Stimulated activated CD8-positive, alpha-beta memory T cell treated with anti-CD3 and anti-CD28 coated beads, Interleukin-7, amount 100 ng/mL, for 1 hour (primary cell): ENCODE measurements around the gene EIF1.
"Not testable (repeated sequence)": the region's sequence is repeated elsewhere in the genome, so short reads cannot be mapped to it uniquely, and the experiment has no call there.

Experiments used
- DNase-seq, 2 donors: peaks; one replicate each; pipeline ENCODE4 v3.0.0-alpha.2; 2020; ENCODE audit warnings: low read depth in 2 of 2

EIF1 gene

DNA sequence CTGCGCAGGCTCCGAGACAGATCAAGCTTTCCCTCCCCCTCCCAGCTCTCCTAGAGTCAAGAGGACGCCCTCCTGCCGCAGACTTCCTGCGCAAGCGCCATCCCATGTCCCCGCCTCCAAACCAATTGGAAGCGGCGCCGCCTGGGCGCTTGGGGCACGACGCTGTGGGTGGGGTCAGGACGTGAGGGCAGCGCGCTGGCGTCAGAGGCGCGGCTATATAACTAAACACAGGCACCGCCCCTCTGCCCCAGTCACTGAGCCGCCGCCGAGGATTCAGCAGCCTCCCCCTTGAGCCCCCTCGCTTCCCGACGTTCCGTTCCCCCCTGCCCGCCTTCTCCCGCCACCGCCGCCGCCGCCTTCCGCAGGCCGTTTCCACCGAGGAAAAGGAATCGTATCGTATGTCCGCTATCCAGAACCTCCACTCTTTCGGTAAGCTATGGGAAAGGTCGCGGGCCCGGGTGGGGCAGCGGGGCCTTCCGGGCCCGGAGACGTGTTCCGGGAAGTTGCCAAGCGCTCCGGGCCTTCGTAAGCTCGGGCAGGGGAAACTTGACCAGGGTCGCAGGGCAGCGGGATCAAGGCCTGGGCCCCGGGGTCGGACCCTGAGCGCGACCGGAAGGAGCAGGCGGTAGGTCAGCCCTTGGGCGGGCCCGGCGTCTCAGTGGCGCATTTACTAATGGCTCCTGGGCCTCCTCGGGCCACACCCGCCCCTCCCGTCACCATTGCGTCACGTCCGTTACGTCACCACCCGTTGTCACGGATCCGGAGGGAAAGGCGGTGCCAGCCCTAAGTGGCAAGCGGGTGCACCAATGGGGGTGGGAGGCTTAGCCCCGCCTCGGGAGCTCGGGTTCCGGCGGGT is at the start of gene EIF1:
EIF1 (plus strand) TSS at position 245 of the 856 bp plus-strand sequence; CDS start at position 399, 154 bp downstream.
- DNase-seq = peak; percentile 100

DNA sequence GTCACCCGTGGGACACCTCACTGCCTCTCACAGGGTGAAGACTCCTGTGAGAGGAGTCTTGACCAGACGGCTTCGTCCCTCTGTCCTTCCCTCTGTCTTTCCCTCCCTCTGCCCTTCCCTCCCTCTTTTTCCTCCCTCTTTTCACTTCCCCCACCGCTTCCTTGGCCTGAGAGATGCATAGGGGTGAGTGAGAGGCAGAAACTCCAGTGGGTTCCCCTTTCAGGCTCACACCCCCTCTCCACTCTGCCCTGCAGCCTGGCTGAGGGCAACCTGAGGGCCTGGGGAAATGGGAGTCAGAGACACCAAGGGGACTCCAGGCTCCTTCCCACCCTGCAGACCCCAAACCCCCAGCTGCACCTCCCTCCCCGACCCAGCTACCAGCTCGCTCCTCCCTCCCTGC is 49.7 kb upstream of the EIF1 start:
- DNase-seq = no peak

- no peak for DNase-seq
Measured at GRCh38 chr17:41639492-41640473, 48.9 kb upstream of the EIF1 start.

DNA sequence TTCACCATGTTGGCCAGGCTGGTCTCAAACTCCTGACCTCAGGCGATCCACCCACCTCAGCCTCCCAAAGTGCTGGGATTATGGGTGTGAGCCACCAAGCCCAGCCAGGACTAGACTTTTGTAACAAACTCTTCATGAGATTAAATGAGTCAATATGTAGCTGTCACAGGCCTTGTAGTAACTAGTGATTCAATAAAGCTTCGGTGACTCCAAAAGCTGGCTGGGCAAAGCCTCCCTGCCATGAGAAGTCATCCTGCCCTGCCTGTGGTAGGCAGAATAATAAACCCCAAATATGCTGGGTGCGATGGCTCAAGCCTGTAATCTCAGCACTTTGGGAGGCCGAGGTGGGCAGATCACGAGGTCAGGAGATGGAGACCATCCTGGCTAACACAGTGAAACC is 48.1 kb upstream of the EIF1 start:
- not testable (repeated sequence) for DNase-seq

DNA sequence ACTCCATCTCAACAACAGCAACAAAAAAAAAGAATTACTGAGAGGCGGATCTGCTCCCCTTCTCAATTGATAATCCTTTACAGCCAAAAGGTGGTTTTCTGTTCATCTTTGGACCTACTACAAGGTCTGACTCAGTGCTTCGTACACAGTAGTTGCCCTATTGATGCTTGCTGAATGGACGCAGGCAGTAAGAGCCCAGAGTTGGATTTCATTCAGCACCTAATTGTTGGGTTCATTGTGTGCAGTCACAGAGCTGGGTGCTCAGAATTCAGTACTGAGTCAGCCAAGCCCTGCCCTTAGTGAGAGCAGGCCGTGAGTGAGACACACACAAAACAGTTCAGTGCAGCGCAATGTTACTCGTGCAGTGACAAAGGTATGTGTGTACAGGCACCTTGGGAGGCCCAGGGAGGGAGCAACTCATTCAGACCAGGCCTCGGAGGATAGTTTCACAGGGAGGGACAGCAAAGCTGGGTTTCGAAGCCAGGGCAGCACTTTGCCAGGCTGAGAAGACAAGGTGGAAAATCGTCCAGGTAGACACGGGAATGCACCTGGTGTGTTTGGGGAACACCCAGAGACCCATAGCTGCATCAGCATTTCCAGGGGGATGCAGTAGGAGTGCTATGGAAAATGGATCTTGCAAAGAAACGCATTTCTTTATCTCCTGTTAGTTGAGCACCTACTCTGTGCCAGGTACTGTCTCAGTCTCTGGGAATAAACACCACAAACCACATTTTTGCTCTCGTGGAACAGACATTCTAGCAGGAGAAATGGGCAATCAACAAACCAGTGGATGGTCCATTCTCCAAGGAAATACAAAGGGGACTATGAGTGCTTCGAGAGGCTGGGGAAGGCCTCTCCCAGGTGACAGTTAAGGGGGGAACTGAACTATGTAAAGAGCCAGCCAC is 46.2 kb upstream of the EIF1 start:
- no peak for DNase-seq

DNA sequence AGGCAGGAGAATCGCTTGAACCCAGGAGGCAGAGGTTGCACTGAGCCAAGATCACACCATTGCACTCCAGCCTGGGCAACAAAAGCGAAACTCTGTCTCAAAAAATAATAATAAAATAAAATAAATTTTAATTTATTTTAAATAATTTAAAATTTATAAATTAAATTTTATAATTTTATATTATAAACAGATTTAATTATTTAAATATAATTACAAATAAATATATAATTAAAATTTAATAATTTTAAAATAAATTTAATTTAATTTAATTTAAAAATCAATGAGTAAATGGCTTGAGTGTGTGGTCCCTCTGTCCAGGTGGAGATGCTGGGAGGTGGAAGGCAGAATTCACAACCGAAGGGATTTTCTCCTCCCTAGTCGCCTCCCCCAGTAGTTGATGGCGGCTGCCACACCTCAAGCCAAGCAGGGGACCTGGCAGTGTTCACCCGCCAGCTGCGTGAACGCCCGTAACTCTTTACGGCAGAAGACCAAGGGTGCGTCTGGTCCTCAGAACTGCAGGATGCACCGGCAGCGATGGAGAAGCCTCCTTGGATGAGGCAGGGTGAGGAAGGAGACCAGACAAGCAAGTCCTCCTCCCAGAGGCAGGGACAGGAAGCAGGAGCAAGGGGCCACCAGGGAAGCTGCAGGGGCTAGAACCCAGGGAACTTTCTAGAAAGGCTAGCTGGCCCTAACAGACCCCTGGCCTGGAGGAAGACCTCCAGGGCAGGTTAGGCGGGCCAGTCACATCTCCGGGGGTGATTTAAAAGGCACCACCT is 41.5 kb upstream of the EIF1 start:
- no peak for DNase-seq

DNA sequence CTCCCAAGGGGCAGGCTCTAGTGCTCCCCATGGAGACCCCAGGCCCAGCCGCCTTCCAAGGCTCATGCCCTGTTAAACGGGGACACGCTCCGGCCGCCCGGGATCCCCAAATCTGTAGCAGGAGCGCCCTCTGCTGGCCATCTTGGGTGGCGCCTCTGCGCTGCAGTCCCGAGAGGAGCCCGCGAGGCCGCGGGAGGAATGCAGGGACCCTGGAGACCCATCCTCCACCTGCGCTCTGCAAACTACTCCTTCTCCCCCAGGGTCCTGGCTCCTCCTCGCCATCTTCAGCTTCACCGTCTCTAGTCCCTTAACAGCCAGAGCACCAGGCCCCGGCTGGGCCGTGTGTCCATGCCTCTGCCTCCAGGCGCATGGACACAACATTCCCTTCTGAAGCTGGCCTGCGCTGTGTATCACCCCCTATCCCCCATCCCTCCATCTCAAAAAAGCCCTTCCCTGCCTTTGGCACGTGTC is 40.7 kb upstream of the EIF1 start:
- DNase-seq = peak; percentile 76 to 86

DNA sequence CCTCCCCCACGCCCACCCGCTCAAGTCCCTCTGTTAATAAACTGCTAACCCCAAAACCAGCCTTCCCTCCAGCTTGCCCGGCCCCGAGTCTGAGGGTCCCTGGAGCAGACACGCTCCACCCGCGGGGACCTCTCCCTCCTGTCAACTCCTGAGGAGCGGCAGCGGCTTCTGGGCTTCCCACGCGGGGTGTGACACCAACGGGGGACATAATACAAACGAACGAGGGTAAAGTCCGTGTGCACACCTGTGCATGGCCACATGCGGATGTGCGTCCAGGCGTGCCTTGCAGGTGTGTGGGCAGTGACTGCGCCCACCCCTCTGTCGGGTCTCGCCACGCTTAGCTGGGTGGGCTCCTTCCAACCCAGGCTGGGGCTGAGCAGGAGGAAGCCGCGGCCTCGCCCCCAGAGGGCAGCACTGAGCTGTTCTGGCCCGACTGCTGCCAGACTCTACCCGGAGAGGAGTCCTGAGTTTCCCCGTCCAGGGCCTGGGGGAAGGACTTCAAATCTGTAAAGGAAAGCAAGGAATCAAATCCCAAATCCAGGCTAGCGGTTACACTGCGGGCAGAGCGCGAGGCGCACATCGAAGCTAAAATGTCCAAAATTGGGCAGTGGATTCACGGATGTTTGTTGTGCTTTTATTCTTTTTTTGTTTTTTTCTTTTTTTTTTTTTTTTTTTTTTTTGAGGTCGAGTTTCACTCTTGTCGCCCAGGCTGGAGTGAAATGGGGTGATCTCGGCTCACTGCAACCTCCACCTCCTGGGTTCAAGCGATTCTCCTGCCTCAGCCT is 40.1 kb upstream of the EIF1 start:
- peak; percentile 71 to 77 for DNase-seq

- no peak for DNase-seq
Measured at GRCh38 chr17:41649923-41650519, 38.7 kb upstream of the EIF1 start.

GRCh38 chr17:41650794-41651624 is 37.7 kb upstream of the EIF1 start:
- DNase-seq = no peak

- DNase-seq = no peak
Measured at GRCh38 chr17:41651625-41652460, 36.8 kb upstream of the EIF1 start.

GRCh38 chr17:41652461-41652970 is 36.2 kb upstream of the EIF1 start:
- DNase-seq = no peak

- no peak for DNase-seq
Measured at GRCh38 chr17:41653421-41653820, 35.3 kb upstream of the EIF1 start.

DNA sequence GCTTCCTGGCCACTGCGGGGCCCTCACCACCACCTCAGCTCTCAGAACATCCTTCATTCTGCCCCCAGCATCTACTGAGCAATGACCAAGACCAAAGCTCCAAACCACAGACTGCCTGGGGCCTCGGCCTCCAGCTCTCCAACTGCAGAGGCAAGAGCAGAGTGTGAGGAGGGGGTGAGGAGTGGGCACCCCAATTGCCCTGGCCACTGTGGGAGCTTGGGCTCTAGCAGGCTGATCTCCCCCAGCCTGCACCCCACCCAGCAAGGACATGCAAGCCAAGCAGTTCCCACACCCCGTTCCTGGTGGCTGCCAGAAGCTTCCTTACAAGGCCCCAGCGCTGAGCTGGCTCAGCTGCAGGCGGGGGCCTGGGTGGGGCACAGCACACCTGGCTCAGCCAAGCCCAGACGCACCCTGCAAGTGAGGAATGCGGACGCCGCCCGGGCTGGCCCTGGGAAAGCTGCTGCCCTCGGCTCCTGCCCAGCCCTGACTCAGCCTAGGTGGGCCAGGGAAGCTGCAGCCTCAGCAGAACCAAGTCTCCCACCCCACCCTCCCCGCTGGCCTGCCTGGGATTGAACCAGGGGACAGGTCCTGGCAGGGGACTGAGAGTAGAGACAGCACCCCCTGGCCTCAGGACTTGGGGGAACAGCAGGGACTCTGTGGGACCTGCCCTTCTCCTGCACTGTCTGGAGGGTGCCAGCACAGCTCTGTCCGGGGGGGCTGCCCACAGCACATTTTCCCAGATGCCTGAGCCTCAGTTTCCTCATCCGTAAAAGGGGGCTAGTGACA is 34.6 kb upstream of the EIF1 start:
- no peak for DNase-seq

GRCh38 chr17:41654678-41655607 is 33.7 kb upstream of the EIF1 start:
- no peak for DNase-seq
